Activated CD4-positive, alpha-beta T cell treated with anti-CD3 and anti-CD28 coated beads, Interleukin-2, amount 10 ng/mL, durations not matched to agents 24 days and 14 days (primary cell): ENCODE results near the gene C2orf42. TPM values are rescaled to one million over a fixed set of nuclear protein-coding genes. Genes with fewer than 3 reads are reported as not detected.

Experiments used
- total RNA-seq: library from RNA; stranded (reverse); gene quantifications from 2 replicates; pipeline ENCODE4 v1.2.3, GENCODE V29; 2022

Gene C2orf42
- total RNA-seq, 1 donor from 2014 or later, result 19.6 TPM

Other genes with a start within 250 kb of the C2orf42 start
- gene ASPRV1, start 229.4 kb downstream of the C2orf42 start, total RNA-seq, result 0.75 and 1.4 TPM in 2 replicates
- 443 and 447 TPM in 2 replicates for gene PCBP1, start 103.5 kb downstream of the C2orf42 start, total RNA-seq
- gene TIA1, start 57.6 kb upstream of the C2orf42 start, total RNA-seq, result 104 and 105 TPM in 2 replicates
- gene PCYOX1, start 67.1 kb upstream of the C2orf42 start, total RNA-seq, result 12.8 and 16.4 TPM in 2 replicates
- gene SNRPG, start 102.7 kb upstream of the C2orf42 start, total RNA-seq, result 401 and 424 TPM in 2 replicates
- 85.5 and 89.7 TPM in 2 replicates for gene FAM136A, start 111.0 kb upstream of the C2orf42 start, total RNA-seq